HL-60 (cell line): ENCODE results near the gene EAF1.
"Not testable (repeated sequence)": the region's sequence is repeated elsewhere in the genome, so short reads cannot be mapped to it uniquely, and the experiment has no call there.

ENCODE experiments used
- CTCF ChIP-seq: IDR thresholded peaks from one replicate; pipeline ENCODE4 v1.5.1; 2011; ENCODE audit warnings: low read length, control low read depth, inconsistent platforms; ENCODE audit not compliant: insufficient read depth
- TF ChIP-seq, protein P1 (sequence below): IDR thresholded peaks from 2 replicates; pipeline ENCODE4 v1.6.1; 2012; ENCODE audit warnings: low read depth; ENCODE audit not compliant: insufficient replicate concordance

DNA sequence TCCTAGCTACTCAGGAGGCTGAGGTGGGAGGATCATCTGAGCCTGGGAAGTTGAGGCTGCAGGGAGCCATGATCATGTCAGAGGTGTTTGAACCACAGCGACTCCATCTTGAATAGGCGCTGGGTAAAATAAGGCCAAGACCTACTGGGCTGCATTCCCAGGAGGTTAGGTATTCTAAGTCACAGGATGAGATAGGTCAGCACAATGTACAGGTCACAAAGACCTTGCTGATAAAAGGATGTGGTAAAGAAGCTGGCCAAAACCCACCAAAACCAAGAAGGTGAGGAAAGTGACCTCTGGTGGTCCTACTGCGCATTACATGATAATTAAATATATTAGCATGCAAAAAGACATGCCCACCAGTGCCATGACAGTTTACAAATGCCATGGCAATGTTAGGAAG lies 28.7 kb upstream of the EAF1 start:
- TF ChIP-seq CTCF: not testable (repeated sequence)
- TF ChIP-seq, protein P1, sequence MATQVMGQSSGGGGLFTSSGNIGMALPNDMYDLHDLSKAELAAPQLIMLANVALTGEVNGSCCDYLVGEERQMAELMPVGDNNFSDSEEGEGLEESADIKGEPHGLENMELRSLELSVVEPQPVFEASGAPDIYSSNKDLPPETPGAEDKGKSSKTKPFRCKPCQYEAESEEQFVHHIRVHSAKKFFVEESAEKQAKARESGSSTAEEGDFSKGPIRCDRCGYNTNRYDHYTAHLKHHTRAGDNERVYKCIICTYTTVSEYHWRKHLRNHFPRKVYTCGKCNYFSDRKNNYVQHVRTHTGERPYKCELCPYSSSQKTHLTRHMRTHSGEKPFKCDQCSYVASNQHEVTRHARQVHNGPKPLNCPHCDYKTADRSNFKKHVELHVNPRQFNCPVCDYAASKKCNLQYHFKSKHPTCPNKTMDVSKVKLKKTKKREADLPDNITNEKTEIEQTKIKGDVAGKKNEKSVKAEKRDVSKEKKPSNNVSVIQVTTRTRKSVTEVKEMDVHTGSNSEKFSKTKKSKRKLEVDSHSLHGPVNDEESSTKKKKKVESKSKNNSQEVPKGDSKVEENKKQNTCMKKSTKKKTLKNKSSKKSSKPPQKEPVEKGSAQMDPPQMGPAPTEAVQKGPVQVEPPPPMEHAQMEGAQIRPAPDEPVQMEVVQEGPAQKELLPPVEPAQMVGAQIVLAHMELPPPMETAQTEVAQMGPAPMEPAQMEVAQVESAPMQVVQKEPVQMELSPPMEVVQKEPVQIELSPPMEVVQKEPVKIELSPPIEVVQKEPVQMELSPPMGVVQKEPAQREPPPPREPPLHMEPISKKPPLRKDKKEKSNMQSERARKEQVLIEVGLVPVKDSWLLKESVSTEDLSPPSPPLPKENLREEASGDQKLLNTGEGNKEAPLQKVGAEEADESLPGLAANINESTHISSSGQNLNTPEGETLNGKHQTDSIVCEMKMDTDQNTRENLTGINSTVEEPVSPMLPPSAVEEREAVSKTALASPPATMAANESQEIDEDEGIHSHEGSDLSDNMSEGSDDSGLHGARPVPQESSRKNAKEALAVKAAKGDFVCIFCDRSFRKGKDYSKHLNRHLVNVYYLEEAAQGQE: not testable (repeated sequence)
